ENCODE data around the gene DNAJC15. TPM values are rescaled to one million over a fixed set of nuclear protein-coding genes. Genes with fewer than 3 reads are reported as not detected.

The DNAJC15 gene
- total RNA-seq, 2 donors from 2014 or later, result 1.4 to 8.2 TPM

- Histone ChIP-seq H3K4me3 (no peak overlapping the region), H3K36me3 (no peaks in the 10 kb centered on the region), H3K27ac (no peak overlapping the region), H3K9me3 (no peaks in the 10 kb centered on the region), H3K27me3 (replicated peaks; ENCODE audit: insufficient read depth) (no peaks in the 10 kb centered on the region), H3K4me1 (replicated peaks) (no peaks in the 10 kb centered on the region)
- DNase-seq (ENCODE audit: low spot score), result no peak
- TF ChIP-seq POLR2AphosphoS5 (IDR thresholded peaks at IDR 0.05) (no peak), CTCF (IDR thresholded peaks at IDR 0.05) (no peak), POLR2A (IDR thresholded peaks at IDR 0.05) (no peak)
- 74% methylated on average over 4 of the region's 4 CpGs for WGBS
- intact Hi-C loops (cut with DNase I), result no loop called here
These were observed 110.4 kb downstream of the DNAJC15 start for GRCh38 chr13:43133792-43134191.

GRCh38 chr13:43134868-43135267, 111.5 kb downstream of the DNAJC15 start:
- intact Hi-C loops (cut with DNase I), result no loop called here
- no peak overlapping the region for H3K4me3 ChIP-seq
- no peaks in the 10 kb centered on the region for H3K9me3 ChIP-seq
- no peak overlapping the region for H3K27ac ChIP-seq
- WGBS, result 70% methylated on average over 7 of the region's 7 CpGs
- no peaks in the 10 kb centered on the region for H3K27me3 ChIP-seq (replicated peaks; ENCODE audit: insufficient read depth)
- no peaks in the 10 kb centered on the region for H3K36me3 ChIP-seq
- H3K4me1 ChIP-seq (replicated peaks), result no peaks in the 10 kb centered on the region
- DNase-seq (ENCODE audit: low spot score), result no peak
- TF ChIP-seq CTCF (IDR thresholded peaks at IDR 0.05) (no peak), POLR2AphosphoS5 (IDR thresholded peaks at IDR 0.05) (no peak), POLR2A (IDR thresholded peaks at IDR 0.05) (no peak)

- no peak overlapping the region for H3K27ac ChIP-seq
- no peaks in the 10 kb centered on the region for H3K36me3 ChIP-seq
- H3K4me1 ChIP-seq (replicated peaks), result no peaks in the 10 kb centered on the region
- no peaks in the 10 kb centered on the region for H3K9me3 ChIP-seq
- H3K27me3 ChIP-seq (replicated peaks; ENCODE audit: insufficient read depth), result no peaks in the 10 kb centered on the region
- no peak for DNase-seq (ENCODE audit: low spot score)
- intact Hi-C loops (cut with DNase I), result no loop called here
- H3K4me3 ChIP-seq, result no peak overlapping the region
- 97% methylated on average over 5 of the region's 5 CpGs for WGBS
- TF ChIP-seq POLR2AphosphoS5 (IDR thresholded peaks at IDR 0.05) (no peak), POLR2A (IDR thresholded peaks at IDR 0.05) (no peak), CTCF (IDR thresholded peaks at IDR 0.05) (no peak)
These were observed 112.1 kb downstream of the DNAJC15 start for GRCh38 chr13:43135516-43135915.

- Histone ChIP-seq H3K9me3 (no peaks in the 10 kb centered on the region), H3K36me3 (no peaks in the 10 kb centered on the region), H3K4me3 (no peak overlapping the region), H3K27ac (no peak overlapping the region), H3K4me1 (replicated peaks) (no peaks in the 10 kb centered on the region), H3K27me3 (replicated peaks; ENCODE audit: insufficient read depth) (no peaks in the 10 kb centered on the region)
- 68% methylated on average over 7 of the region's 7 CpGs for WGBS
- intact Hi-C loops (cut with DNase I), result no loop called here
- DNase-seq (ENCODE audit: low spot score), result no peak
- no peak for TF ChIP-seq POLR2AphosphoS5 (IDR thresholded peaks at IDR 0.05)
- no peak for TF ChIP-seq POLR2A (IDR thresholded peaks at IDR 0.05)
- TF ChIP-seq CTCF (IDR thresholded peaks at IDR 0.05), result no peak
These were observed 113.7 kb downstream of the DNAJC15 start for GRCh38 chr13:43136920-43137575.

- 14% methylated on average over 2 of the region's 2 CpGs for WGBS
- H3K9me3 ChIP-seq, result no peaks in the 10 kb centered on the region
- no peak for DNase-seq (ENCODE audit: low spot score)
- H3K27ac ChIP-seq, result no peak overlapping the region
- intact Hi-C loops (cut with DNase I), result no loop called here
- no peak overlapping the region for H3K4me3 ChIP-seq
- no peaks in the 10 kb centered on the region for H3K36me3 ChIP-seq
- no peaks in the 10 kb centered on the region for H3K4me1 ChIP-seq (replicated peaks)
- no peaks in the 10 kb centered on the region for H3K27me3 ChIP-seq (replicated peaks; ENCODE audit: insufficient read depth)
- no peak for TF ChIP-seq POLR2A (IDR thresholded peaks at IDR 0.05)
- TF ChIP-seq CTCF (IDR thresholded peaks at IDR 0.05), result no peak
- no peak for TF ChIP-seq POLR2AphosphoS5 (IDR thresholded peaks at IDR 0.05)
These were observed 115.8 kb downstream of the DNAJC15 start for GRCh38 chr13:43139211-43139610.
